Measurements from ENCODE around the gene SNRPA. TPM values are rescaled to one million over a fixed set of nuclear protein-coding genes. Genes with fewer than 3 reads are reported as not detected.

Gene SNRPA
- total and polyA plus RNA-seq, 2 of the 8 experiments (the other 6 are each of a cell fraction or from before 2014, with no cell fraction given): 201 to 202 TPM

GRCh38 chr19:40763526-40763925, 12.5 kb downstream of the SNRPA start:
- Histone ChIP-seq H3K79me1 (ENCODE audit: low read depth, low read length) (peaks cover 2% of the 10 kb centered on the region; the same call in 1 of the 2 replicates), H3K4me1 (replicated peaks in 1 of 4; ENCODE audit: control insufficient read depth in 3 of 4, insufficient read depth in 4 of 4, low read length in 3 of 4) (no peaks in the 10 kb centered on the region), H2BK15ac (ENCODE audit: low read length) (no peak overlapping the region), H3K4ac (replicated peaks; ENCODE audit: insufficient read length, low read depth, low read length) (no peak overlapping the region), H3K23ac (ENCODE audit: insufficient read length) (no peak overlapping the region), H3K14ac (ENCODE audit: insufficient read length) (no peak overlapping the region), H2BK12ac (ENCODE audit: low read depth, low read length) (no peak overlapping the region), H3K27ac (ENCODE audit: low read depth, low read length) (no peak overlapping the region), H3K27me3 (replicated peaks in 1 of 4; ENCODE audit: control insufficient read depth in 3 of 4, extremely low read depth in 1 of 4, insufficient read depth in 3 of 4, low read length in 3 of 4) (no peaks in the 10 kb centered on the region), H3K56ac (replicated peaks; ENCODE audit: insufficient read length, low read depth, low read length) (no peak overlapping the region), H2BK120ac (replicated peaks; ENCODE audit: low read depth, low read length) (no peak overlapping the region), H3K4me3 (ENCODE audit: extremely low read depth in 1 of 4, insufficient read depth in 2 of 4, low read depth in 3 of 4, low read length in 4 of 4) (no peak overlapping the region), H3K36me3 (ENCODE audit: control insufficient read depth in 2 of 4, insufficient read depth in 4 of 4, low read length in 3 of 4) (peaks cover 53 to 82% (median 66%) of the 10 kb centered on the region in 4 experiments), H3K79me2 (ENCODE audit: control insufficient read depth in 1 of 2, insufficient read depth in 2 of 2, low read length in 2 of 2) (peaks cover 0 to 4% of the 10 kb centered on the region in 2 experiments; a peak in 2 of 4 replicates), H3K18ac (ENCODE audit: extremely low read depth, low read length) (no peak overlapping the region), H3K23me2 (ENCODE audit: low read depth, low read length) (no peaks in the 10 kb centered on the region; the same call in 1 of the 2 replicates), H4K20me1 (replicated peaks in 1 of 2; ENCODE audit: control insufficient read depth in 1 of 2, insufficient read depth in 2 of 2, low read length in 2 of 2) (peaks cover 14 to 24% of the 10 kb centered on the region in 2 experiments), H3K9ac (replicated peaks in 1 of 4; ENCODE audit: extremely low read depth in 1 of 4, low read depth in 3 of 4, low read length in 3 of 4) (no peak overlapping the region), H4K5ac (ENCODE audit: insufficient read length, low read depth, low read length) (no peak overlapping the region), H2AK5ac (ENCODE audit: low read depth, low read length) (no peak overlapping the region), H2AFZ (ENCODE audit: low read length) (no peak overlapping the region), H2BK20ac (ENCODE audit: low read length) (no peak overlapping the region), H2BK5ac (ENCODE audit: low read depth, low read length) (no peak overlapping the region), H3K9me3 (ENCODE audit: insufficient read depth in 2 of 2, low read depth in 1 of 2, low read length in 1 of 2) (no peaks in the 10 kb centered on the region), H4K8ac (ENCODE audit: extremely low read depth, insufficient read depth, low read length) (no peak overlapping the region), H3K4me2 (ENCODE audit: insufficient read depth in 1 of 2, low read depth in 2 of 2, low read length in 2 of 2) (no peak overlapping the region), H4K91ac (replicated peaks; ENCODE audit: insufficient read length, low read length) (no peak overlapping the region)
- TF ChIP-seq JUND (IDR thresholded peaks at IDR 0.05; ENCODE audit: low read length) (no peak), E2F6 (IDR thresholded peaks at IDR 0.05) (no peak), ATF2 (IDR thresholded peaks at IDR 0.05; ENCODE audit: low read length) (no peak), PHF8 (conservative IDR thresholded peaks at IDR 0.05; ENCODE audit: low read depth, low read length) (no peak), NRF1 (IDR thresholded peaks at IDR 0.05; ENCODE audit: low read depth, low read length) (no peak), CHD1 (IDR thresholded peaks at IDR 0.05; ENCODE audit: low read depth, low read length) (no peak), EGR1 (IDR thresholded peaks at IDR 0.05; ENCODE audit: borderline replicate concordance, low read depth, low read length) (no peak), CBX8 (IDR thresholded peaks at IDR 0.05; ENCODE audit: borderline replicate concordance, low read depth, low read length) (no peak), POLR2AphosphoS5 (IDR thresholded peaks at IDR 0.05; ENCODE audit: low read depth, low read length) (no peak)
- CTCF ChIA-PET (ENCODE audit: partially characterized antibody): interaction anchor here (0.7 to 1.4 kb wide), 4 partner anchors 10 to 42 kb away, joined by 3 to 6 read pairs (median 4); no protein-coding TSS in a partner anchor
- POLR2A ChIA-PET (ENCODE audit: partially characterized antibody): interaction anchor here (0.7 to 17.9 kb wide), 8 partner anchors 8 to 40 kb away, joined by 3 to 399 read pairs (median 4); partner anchors contain the start of genes ACTMAP, RAB4B and SNRPA
- WGBS, 2 experiments (ENCODE audit: extremely low coverage in 1 of 2, insufficient coverage in 1 of 2, insufficient read length in 1 of 2, insufficient replicate concordance in 2 of 2, low coverage in 1 of 2, low lambda C conversion rate in 2 of 2, missing lambda C conversion rate in 1 of 2): 91% methylated on average over 7 of the region's 7 CpGs; no CpG with 5 or more reads in 1 of the 2 experiments
- FAIRE-seq (no peak), DNase-seq (ENCODE audit: low read depth in 1 of 2, low spot score in 2 of 2) (no peak)

Data from H1 (cell line).